CD8-positive, alpha-beta memory T cell (primary cell): ENCODE data around the gene SPG11. TPM values are rescaled to one million over a fixed set of nuclear protein-coding genes. Genes with fewer than 3 reads are reported as not detected.
A peak's percentile ranks its signal among the peaks of the same experiment; 100 is the strongest.
"Not testable (repeated sequence)": the region's sequence is repeated elsewhere in the genome, so short reads cannot be mapped to it uniquely, and the experiment has no call there.

Experiments
- CTCF ChIA-PET: fragments of 350-600 bp; sonication (Branson Sonifier 250); formaldehyde crosslinking; loops from one replicate; lab custom pipeline; 2021; ENCODE audit warnings: antibody characterized with exemption; lab: Charles Lee
- POLR2A ChIA-PET: fragments of 350-600 bp; sonication (Branson Sonifier 250); formaldehyde crosslinking; loops from one replicate; lab custom pipeline; 2021; ENCODE audit warnings: antibody characterized with exemption; lab: Charles Lee
- DNase-seq, 5 donors: peaks; one replicate each; pipeline versions ENCODE4 v3.0.0 to v3.0.0-alpha.2; 2020 to 2022; ENCODE audit warnings: mixed read lengths in 1 of 5
- H3K27ac ChIP-seq: one replicate; pipeline ENCODE4 v1.7.0; 2013; ENCODE audit warnings: low read depth, mild to moderate bottlenecking, low read length, moderate library complexity
- H3K27me3 ChIP-seq: 2 replicates; pipeline ENCODE4 v1.7.0; 2013; ENCODE audit warnings: low read length, mild to moderate bottlenecking; ENCODE audit not compliant: insufficient read depth, poor library complexity, severe bottlenecking
- H3K36me3 ChIP-seq: 2 replicates; pipeline ENCODE4 v1.7.0; 2013; ENCODE audit warnings: mild to moderate bottlenecking, low read length, moderate library complexity; ENCODE audit not compliant: insufficient read depth
- H3K4me1 ChIP-seq: 2 replicates; pipeline ENCODE4 v1.7.0; 2013; ENCODE audit warnings: mild to moderate bottlenecking, low read length, moderate library complexity; ENCODE audit not compliant: insufficient read depth
- H3K4me3 ChIP-seq: 2 replicates; pipeline ENCODE4 v1.7.0; 2013; ENCODE audit warnings: mild to moderate bottlenecking, low read length
- H3K9me3 ChIP-seq: 2 replicates; pipeline ENCODE4 v1.7.0; 2013; ENCODE audit warnings: mild to moderate bottlenecking, low read length
- H3K27ac Mint-ChIP-seq, 8 donors: one replicate each; pipeline ENCODE4 v1.8.0; 2020 to 2021; ENCODE audit warnings: mixed read lengths in 8 of 8, mild to moderate bottlenecking in 6 of 8, inconsistent platforms in 3 of 8, moderate library complexity in 3 of 8
- H3K27me3 Mint-ChIP-seq, 2 donors: one replicate each; pipeline ENCODE4 v1.8.0; 2020 to 2021; ENCODE audit warnings: mixed read lengths in 2 of 2, mild to moderate bottlenecking in 1 of 2, moderate library complexity in 1 of 2
- H3K36me3 Mint-ChIP-seq, 3 donors: one replicate each; pipeline ENCODE4 v1.8.0; 2020 to 2021; ENCODE audit warnings: mixed read lengths in 3 of 3, inconsistent platforms in 1 of 3, mild to moderate bottlenecking in 1 of 3
- H3K4me1 Mint-ChIP-seq, 3 donors: one replicate each; pipeline ENCODE4 v1.8.0; 2020 to 2021; ENCODE audit warnings: mixed read lengths in 3 of 3, inconsistent platforms in 1 of 3, mild to moderate bottlenecking in 1 of 3
- H3K4me3 Mint-ChIP-seq, 7 donors: one replicate each; pipeline ENCODE4 v1.8.0; 2020 to 2021; ENCODE audit warnings: mixed read lengths in 7 of 7, mild to moderate bottlenecking in 6 of 7, moderate library complexity in 4 of 7, inconsistent platforms in 2 of 7
- H3K9me3 Mint-ChIP-seq, 5 donors: one replicate each; pipeline ENCODE4 v1.8.0; 2020 to 2022; ENCODE audit warnings: mixed read lengths in 5 of 5, mild to moderate bottlenecking in 3 of 5, moderate library complexity in 2 of 5, inconsistent platforms in 1 of 5
- polyA plus RNA-seq: library from polyadenylated mRNA; unstranded; fragments of 300-500 nt; fragmentation: Illumina TruSeq; gene quantifications from one replicate; pipeline ENCODE4 v1.2.3, GENCODE V29; 2021
- total RNA-seq, 2 experiments: library from RNA; stranded (reverse); gene quantifications; one replicate each; pipeline ENCODE4 v1.2.3, GENCODE V29; 2021

The SPG11 gene
- total and polyA plus RNA-seq, 3 experiments from 2014 or later = 32.0 to 62.1 (median 60.8) TPM

GRCh38 chr15:44694416-44694815 is 31.0 kb upstream of the SPG11 start:
- Histone ChIP-seq H3K4me1 (peaks cover 9% of the 10 kb centered on the region), H3K9me3 (no peaks in the 10 kb centered on the region), H3K27ac (no peak overlapping the region), H3K4me3 (no peak overlapping the region), H3K36me3 (no peaks in the 10 kb centered on the region), H3K27me3 (no peaks in the 10 kb centered on the region)
- ChIA-PET CTCF (interaction anchor here (1.0 to 2.6 kb wide), 3 partner anchors 17 to 31 kb away, joined by 5 to 15 read pairs (median 5); partner anchors contain the start of genes B2M, PATL2 and SPG11), POLR2A (interaction anchor here (0.6 to 1.1 kb wide), 4 partner anchors 11 to 83 kb away, joined by 3 to 5 read pairs (median 4); partner anchors contain the start of genes B2M and PATL2)
- Mint-ChIP-seq H3K9me3 (peaks cover 0 to 5% (median under 1%) of the 10 kb centered on the region in 5 donors), H3K4me3 (peak overlapping the region in 1 of 7 donors; percentile 57), H3K36me3 (peaks cover 0 to 6% (median 0%) of the 10 kb centered on the region in 3 donors), H3K4me1 (peaks cover 26 to 56% (median 48%) of the 10 kb centered on the region in 3 donors), H3K27me3 (no peaks in the 10 kb centered on the region), H3K27ac (peak overlapping the region in 6 of 8 donors; percentile 3 to 82 (median 51))
- no peak for DNase-seq

GRCh38 chr15:44692659-44693058 is 29.2 kb upstream of the SPG11 start:
- Mint-ChIP-seq H3K4me3 (no peak overlapping the region), H3K9me3 (peaks cover 3 to 16% (median 13%) of the 10 kb centered on the region in 5 donors), H3K27me3 (no peaks in the 10 kb centered on the region), H3K36me3 (peaks cover 6 to 17% (median 11%) of the 10 kb centered on the region in 3 donors), H3K27ac (peak overlapping the region in 4 of 8 donors; percentile 17 to 81 (median 32)), H3K4me1 (peaks cover 34 to 66% (median 55%) of the 10 kb centered on the region in 3 donors)
- Histone ChIP-seq H3K4me1 (peaks cover 9% of the 10 kb centered on the region), H3K4me3 (no peak overlapping the region), H3K27ac (no peak overlapping the region), H3K36me3 (no peaks in the 10 kb centered on the region), H3K27me3 (no peaks in the 10 kb centered on the region), H3K9me3 (no peaks in the 10 kb centered on the region)
- no peak for DNase-seq
- ChIA-PET CTCF (interaction anchor here (1.1 to 5.4 kb wide), 4 partner anchors 13 to 29 kb away, joined by 3 to 43 read pairs (median 15); partner anchors contain the start of genes B2M, PATL2 and SPG11), POLR2A (interaction anchor here (0.8 to 3.5 kb wide), 2 partner anchors 18 to 29 kb away, joined by 3 to 17 read pairs; partner anchors contain the start of genes B2M, PATL2 and SPG11)

- H3K27me3 ChIP-seq, H3K27me3 Mint-ChIP-seq, H3K27ac ChIP-seq, H3K4me3 ChIP-seq, H3K36me3 ChIP-seq, H3K4me1 ChIP-seq, H3K9me3 ChIP-seq: not testable (repeated sequence)
- Mint-ChIP-seq H3K9me3 (peaks cover 3 to 37% (median 35%) of the 10 kb centered on the region in 5 donors), H3K4me1 (peaks cover 45 to 73% (median 59%) of the 10 kb centered on the region in 3 donors), H3K27ac (peak overlapping the region in 2 of 8 donors; percentile 68 to 78), H3K4me3 (peak overlapping the region in 1 of 7 donors; percentile 12), H3K36me3 (peaks cover 13 to 36% (median 25%) of the 10 kb centered on the region in 3 donors)
- POLR2A ChIA-PET = interaction anchor here (0.7 to 3.5 kb wide), 7 partner anchors 13 to 45 kb away, joined by 4 to 17 read pairs (median 5); partner anchors contain the start of genes B2M, PATL2 and SPG11
- CTCF ChIA-PET = interaction anchor here (0.8 to 5.4 kb wide), 8 partner anchors 8 to 71 kb away, joined by 3 to 43 read pairs (median 6); partner anchors contain the start of genes B2M, PATL2 and SPG11
- DNase-seq = peak in 1 of 5 donors; percentile 50
Observed at GRCh38 chr15:44690245-44690644, 26.8 kb upstream of the SPG11 start.

- not testable (repeated sequence) for H3K36me3 ChIP-seq, H3K9me3 ChIP-seq, H3K27me3 Mint-ChIP-seq, H3K4me3 ChIP-seq, H3K27ac ChIP-seq, DNase-seq, H3K27me3 ChIP-seq
- Mint-ChIP-seq H3K36me3 (peaks cover 13 to 39% (median 32%) of the 10 kb centered on the region in 3 donors), H3K9me3 (peaks cover 6 to 46% (median 44%) of the 10 kb centered on the region in 5 donors), H3K4me1 (peaks cover 47 to 77% (median 61%) of the 10 kb centered on the region in 3 donors), H3K4me3 (peak overlapping the region in 3 of 7 donors; percentile 17 to 52 (median 44)), H3K27ac (peak overlapping the region in 6 of 8 donors; percentile 9 to 84 (median 46))
- ChIA-PET POLR2A (interaction anchor here (0.7 kb wide), 3 partner anchors 14 to 22 kb away, joined by 3 to 4 read pairs (median 3); partner anchors contain the start of gene B2M), CTCF (interaction anchor here (1.8 to 5.4 kb wide), 4 partner anchors 12 to 25 kb away, joined by 7 to 26 read pairs (median 8); partner anchors contain the start of genes B2M and PATL2)
- H3K4me1 ChIP-seq = peaks cover 12% of the 10 kb centered on the region
Observed at GRCh38 chr15:44689318-44689717, 25.9 kb upstream of the SPG11 start.

GRCh38 chr15:44682809-44683682 is 19.6 kb upstream of the SPG11 start:
- Histone ChIP-seq H3K4me3 (peak overlapping the region; percentile 3), H3K27ac (peak overlapping the region; percentile 70), H3K9me3 (peaks cover 12% of the 10 kb centered on the region), H3K4me1 (peaks cover 64% of the 10 kb centered on the region)
- peaks cover 16 to 66% (median 50%) of the 10 kb centered on the region in 3 donors for H3K36me3 Mint-ChIP-seq
- not testable (repeated sequence) for H3K27me3 Mint-ChIP-seq, H3K36me3 ChIP-seq, H3K27me3 ChIP-seq
- peak; percentile 57 to 90 (median 79) for DNase-seq
- ChIA-PET CTCF (interaction anchor here (1.1 to 7.0 kb wide), 12 partner anchors 11 to 104 kb away, joined by 3 to 85 read pairs (median 4); partner anchors contain the start of genes B2M, PATL2, SPG11 and TRIM69), POLR2A (interaction anchor here (0.6 to 6.9 kb wide), 13 partner anchors 8 to 53 kb away, joined by 3 to 48 read pairs (median 3); partner anchors contain the start of genes B2M, PATL2, SPG11 and TRIM69)
- peaks cover 88 to 95% (median 94%) of the 10 kb centered on the region in 3 donors for H3K4me1 Mint-ChIP-seq
- H3K4me3 Mint-ChIP-seq = peak overlapping the region; percentile 62 to 82 (median 73)
- H3K27ac Mint-ChIP-seq = peak overlapping the region; percentile 84 to 97 (median 90)
- peaks cover 5 to 74% (median 62%) of the 10 kb centered on the region in 5 donors for H3K9me3 Mint-ChIP-seq

GRCh38 chr15:44682211-44682610 is 18.7 kb upstream of the SPG11 start:
- peaks cover 88 to 97% (median 96%) of the 10 kb centered on the region in 3 donors for H3K4me1 Mint-ChIP-seq
- peak overlapping the region; percentile 84 to 97 (median 90) for H3K27ac Mint-ChIP-seq
- no peak for DNase-seq
- H3K4me3 Mint-ChIP-seq = peak overlapping the region in 6 of 7 donors; percentile 62 to 75 (median 72)
- Histone ChIP-seq H3K4me1 (peaks cover 72% of the 10 kb centered on the region), H3K27me3 (no peaks in the 10 kb centered on the region), H3K9me3 (peaks cover 12% of the 10 kb centered on the region), H3K36me3 (no peaks in the 10 kb centered on the region), H3K4me3 (peak overlapping the region; percentile 3), H3K27ac (peak overlapping the region; percentile 70)
- ChIA-PET CTCF (interaction anchor here (1.0 to 7.0 kb wide), 9 partner anchors 8 to 104 kb away, joined by 3 to 85 read pairs (median 4); partner anchors contain the start of genes B2M, PATL2 and SPG11), POLR2A (interaction anchor here (0.7 to 6.9 kb wide), 8 partner anchors 9 to 54 kb away, joined by 3 to 48 read pairs (median 4); partner anchors contain the start of genes B2M, PATL2, SPG11 and TRIM69)
- H3K27me3 Mint-ChIP-seq = peaks cover 0 to 2% of the 10 kb centered on the region in 2 donors
- peaks cover 5 to 68% (median 55%) of the 10 kb centered on the region in 5 donors for H3K9me3 Mint-ChIP-seq
- H3K36me3 Mint-ChIP-seq = peaks cover 14 to 59% (median 46%) of the 10 kb centered on the region in 3 donors

GRCh38 chr15:44676676-44677075 is 13.2 kb upstream of the SPG11 start:
- Mint-ChIP-seq H3K4me1 (peaks cover 82 to 95% (median 93%) of the 10 kb centered on the region in 3 donors), H3K27ac (peak overlapping the region; percentile 92 to 98 (median 96)), H3K4me3 (peak overlapping the region; percentile 65 to 97 (median 89)), H3K27me3 (no peaks in the 10 kb centered on the region), H3K36me3 (peaks cover 12 to 26% (median 17%) of the 10 kb centered on the region in 3 donors), H3K9me3 (peaks cover 0 to 16% (median 13%) of the 10 kb centered on the region in 5 donors)
- Histone ChIP-seq H3K4me1 (peaks cover 96% of the 10 kb centered on the region), H3K4me3 (peak overlapping the region; percentile 48), H3K27me3 (no peaks in the 10 kb centered on the region), H3K36me3 (no peaks in the 10 kb centered on the region), H3K9me3 (no peaks in the 10 kb centered on the region), H3K27ac (peak overlapping the region; percentile 15)
- no peak for DNase-seq
- ChIA-PET CTCF (interaction anchor here (1.1 to 9.2 kb wide), 9 partner anchors 10 to 44 kb away, joined by 3 to 102 read pairs (median 5); partner anchors contain the start of genes B2M, PATL2 and SPG11), POLR2A (interaction anchor here (0.5 to 3.0 kb wide), 13 partner anchors 10 to 104 kb away, joined by 3 to 37 read pairs (median 7); partner anchors contain the start of genes B2M, PATL2, SPG11 and TRIM69)
